H9 (cell line): ENCODE data around the gene ANKRD26. TPM values are rescaled to one million over a fixed set of nuclear protein-coding genes. Genes with fewer than 3 reads are reported as not detected.

Experiments used
- DNase-seq: peaks from one replicate; pipeline ENCODE4 v3.0.0-alpha.2; 2017
- H2AFZ ChIP-seq: one replicate; pipeline ENCODE4 v1.6.1; 2013; ENCODE audit warnings: mild to moderate bottlenecking, low read length, control low read depth, moderate library complexity
- H2AK5ac ChIP-seq: 2 replicates; pipeline ENCODE4 v1.6.1; 2013; ENCODE audit warnings: low read length, control low read depth, mixed read lengths; ENCODE audit not compliant: insufficient read length
- H2BK120ac ChIP-seq: one replicate; pipeline ENCODE4 v1.6.1; 2013; ENCODE audit warnings: low read depth, mild to moderate bottlenecking, low read length, control low read depth, inconsistent platforms; ENCODE audit not compliant: poor library complexity, severe bottlenecking
- H2BK12ac ChIP-seq: 2 replicates; pipeline ENCODE4 v1.6.1; 2013; ENCODE audit warnings: low read length, control low read depth, mixed read lengths, low read depth; ENCODE audit not compliant: insufficient read length
- H2BK15ac ChIP-seq: 2 replicates; pipeline ENCODE4 v1.6.1; 2013; ENCODE audit warnings: low read depth, low read length, control low read depth
- H2BK20ac ChIP-seq: one replicate; pipeline ENCODE4 v1.6.1; 2013; ENCODE audit warnings: low read depth, mild to moderate bottlenecking, low read length, control low read depth, inconsistent platforms; ENCODE audit not compliant: poor library complexity, severe bottlenecking
- H2BK5ac ChIP-seq: 2 replicates; pipeline ENCODE4 v1.6.1; 2013; ENCODE audit warnings: low read length, control low read depth, mixed read lengths; ENCODE audit not compliant: insufficient read length
- H3K14ac ChIP-seq: 2 replicates; pipeline ENCODE4 v1.6.1; 2013; ENCODE audit warnings: low read length, control low read depth; ENCODE audit not compliant: insufficient read depth
- H3K18ac ChIP-seq: 2 replicates; pipeline ENCODE4 v1.6.1; 2013; ENCODE audit warnings: low read depth, mild to moderate bottlenecking, mixed read lengths, low read length, control low read depth; ENCODE audit not compliant: insufficient read length
- H3K23ac ChIP-seq: 2 replicates; pipeline ENCODE4 v1.6.1; 2013; ENCODE audit warnings: low read length, control low read depth, mixed read lengths, low read depth; ENCODE audit not compliant: insufficient read length
- H3K23me2 ChIP-seq: 2 replicates; pipeline ENCODE4 v1.6.1; 2013; ENCODE audit warnings: low read depth, mild to moderate bottlenecking, mixed read lengths, low read length, control low read depth; ENCODE audit not compliant: insufficient read length, poor library complexity, severe bottlenecking
- H3K27ac ChIP-seq: 2 replicates; pipeline ENCODE4 v1.5.1; 2013; ENCODE audit warnings: low read length, control low read depth, mixed read lengths, low read depth; ENCODE audit not compliant: insufficient read length
- H3K27me3 ChIP-seq: 2 replicates; pipeline ENCODE4 v1.6.1; 2013; ENCODE audit warnings: low read length, control low read depth, inconsistent platforms; ENCODE audit not compliant: insufficient read depth
- H3K4ac ChIP-seq: 2 replicates; pipeline ENCODE4 v1.6.1; 2013; ENCODE audit warnings: low read depth, mild to moderate bottlenecking, control low read depth, inconsistent platforms, low read length, moderate library complexity
- H3K4me1 ChIP-seq: 2 replicates; pipeline ENCODE4 v1.6.1; 2013; ENCODE audit warnings: low read length, control low read depth, inconsistent platforms; ENCODE audit not compliant: insufficient read depth
- H3K4me2 ChIP-seq: 2 replicates; pipeline ENCODE4 v1.6.1; 2013; ENCODE audit warnings: low read length, control low read depth, mixed read lengths; ENCODE audit not compliant: insufficient read length, insufficient read depth
- H3K56ac ChIP-seq: 2 replicates; pipeline ENCODE4 v1.6.1; 2013; ENCODE audit warnings: low read depth, mild to moderate bottlenecking, mixed read lengths, low read length, control low read depth; ENCODE audit not compliant: insufficient read length
- H3K79me1 ChIP-seq: 2 replicates; pipeline ENCODE4 v1.6.1; 2013; ENCODE audit warnings: low read depth, mild to moderate bottlenecking, moderate library complexity, low read length, control low read depth, inconsistent platforms; ENCODE audit not compliant: insufficient read depth, poor library complexity, severe bottlenecking
- H3K79me2 ChIP-seq: 2 replicates; pipeline ENCODE4 v1.6.1; 2013; ENCODE audit warnings: low read length, control low read depth, inconsistent platforms; ENCODE audit not compliant: insufficient read depth
- H3K9ac ChIP-seq: 2 replicates; pipeline ENCODE4 v1.6.1; 2013; ENCODE audit warnings: low read length, control low read depth, mixed read lengths; ENCODE audit not compliant: insufficient read length; ENCODE audit errors: extremely low read depth
- H3K9me3 ChIP-seq: one replicate; pipeline ENCODE4 v1.6.1; 2013; ENCODE audit warnings: low read depth, low read length, inconsistent platforms; ENCODE audit not compliant: control insufficient read depth
- H3T11ph ChIP-seq: one replicate; pipeline ENCODE4 v1.6.1; 2013; ENCODE audit warnings: mild to moderate bottlenecking, low read length, control low read depth, inconsistent platforms
- H4K20me1 ChIP-seq: one replicate; pipeline ENCODE4 v1.6.1; 2013; ENCODE audit not compliant: control insufficient read depth, insufficient read length, insufficient read depth
- H4K5ac ChIP-seq: 2 replicates; pipeline ENCODE4 v1.6.1; 2013; ENCODE audit warnings: low read depth, mild to moderate bottlenecking, mixed read lengths, low read length, control low read depth; ENCODE audit not compliant: insufficient read length
- H4K8ac ChIP-seq: replicated peaks from 2 replicates; pipeline ENCODE4 v1.6.1; 2013; ENCODE audit warnings: low read length, control low read depth, mixed read lengths, low read depth; ENCODE audit not compliant: insufficient read length
- H4K91ac ChIP-seq: 2 replicates; pipeline ENCODE4 v1.6.1; 2013; ENCODE audit warnings: low read depth, mild to moderate bottlenecking, moderate library complexity, mixed read lengths, low read length, control low read depth; ENCODE audit not compliant: insufficient read length
- H3K27ac Mint-ChIP-seq, 3 experiments: 2 replicates in 2 of 3; 3 replicates in 1 of 3; pipeline ENCODE4 v1.8.0; 2020 to 2021; ENCODE audit warnings: mixed read lengths in 3 of 3, mild to moderate bottlenecking in 1 of 3, moderate library complexity in 1 of 3
- H3K27me3 Mint-ChIP-seq: 2 replicates; pipeline ENCODE4 v1.8.0; 2021; ENCODE audit warnings: low read depth, mild to moderate bottlenecking, moderate library complexity, mixed read lengths
- H3K36me3 Mint-ChIP-seq, 3 experiments: 2 replicates in 2 of 3; 3 replicates in 1 of 3; pipeline ENCODE4 v1.8.0; 2020 to 2021; ENCODE audit warnings: low read depth in 3 of 3, mixed read lengths in 3 of 3; ENCODE audit not compliant: insufficient read depth in 1 of 3
- H3K4me1 Mint-ChIP-seq, 2 experiments: 2 replicates each; pipeline ENCODE4 v1.8.0; 2020; ENCODE audit warnings: mixed read lengths in 2 of 2
- H3K4me3 Mint-ChIP-seq, 2 experiments: 2 replicates in 1 of 2; 3 replicates in 1 of 2; pipeline ENCODE4 v1.8.0; 2020 to 2021; ENCODE audit warnings: mild to moderate bottlenecking in 2 of 2, mixed read lengths in 2 of 2, moderate library complexity in 1 of 2
- H3K9me3 Mint-ChIP-seq, 2 experiments: 2 replicates in 1 of 2; 3 replicates in 1 of 2; pipeline ENCODE4 v1.8.0; 2020; ENCODE audit warnings: mild to moderate bottlenecking in 2 of 2, mixed read lengths in 2 of 2, moderate library complexity in 1 of 2
- CTCF ChIP-seq: fragments of 200-600 bp; sonication (generic); conservative IDR thresholded peaks from 3 replicates; pipeline ENCODE4 v1.8.0; 2021; ENCODE audit warnings: antibody characterized with exemption, mild to moderate bottlenecking
- WGBS: extraction: QIAGEN DNeasy Blood & Tissue Kit; methylation state at CpG from one replicate; pipeline ENCODE4 v1.1.7; 2013; ENCODE audit warnings: missing lambda C conversion rate, low lambda C conversion rate, mixed read lengths; ENCODE audit not compliant: insufficient read length; ENCODE audit errors: extremely low coverage; 5-methylcytosine and 5-hydroxymethylcytosine counted together
- total RNA-seq: library from RNA; stranded (reverse); gene quantifications from 2 replicates; pipeline ENCODE4 v1.2.1, GENCODE V29; 2021

The ANKRD26 gene
- total RNA-seq, 1 experiment from 2014 or later, result 9.4 TPM

DNA sequence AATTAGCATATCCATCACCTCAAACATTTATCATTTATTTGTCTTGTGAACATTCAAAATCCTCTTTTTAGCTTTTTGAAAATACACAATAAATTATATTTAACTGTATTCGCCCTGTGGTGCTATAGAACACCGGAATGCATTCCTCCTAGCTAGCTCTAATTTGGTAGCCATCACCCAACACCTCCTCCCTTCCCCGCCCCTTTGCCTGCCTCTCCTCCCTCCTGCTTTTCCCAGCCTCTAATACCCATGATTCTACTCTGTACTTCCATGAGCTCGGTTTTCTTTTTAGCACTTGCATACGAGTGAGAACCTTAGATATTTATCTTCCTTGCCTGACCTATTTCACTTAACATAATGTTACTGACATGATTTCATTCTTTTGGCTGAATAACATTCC lies 80.1 kb downstream of the ANKRD26 start:
- no peaks in the 10 kb centered on the region for H3K23me2 ChIP-seq
- no peak overlapping the region for H3K18ac ChIP-seq
- no peak overlapping the region for H4K5ac ChIP-seq
- no peak for DNase-seq
- no peak overlapping the region for H3K23ac ChIP-seq
- no peaks in the 10 kb centered on the region for H3K79me2 ChIP-seq
- H2AK5ac ChIP-seq, result no peak overlapping the region
- H3T11ph ChIP-seq, result no peak overlapping the region
- no peak overlapping the region for H2BK20ac ChIP-seq
- no peak overlapping the region for H2BK120ac ChIP-seq
- TF ChIP-seq CTCF, result no peak
- H2BK5ac ChIP-seq, result no peak overlapping the region
- no peak overlapping the region for H2AFZ ChIP-seq
- Mint-ChIP-seq H3K27me3 (no peaks in the 10 kb centered on the region; the same call in 1 of the 2 replicates), H3K4me1 (peaks cover 12 to 20% of the 10 kb centered on the region in 2 experiments), H3K9me3 (no peaks in the 10 kb centered on the region), H3K36me3 (peaks cover 5 to 16% (median 10%) of the 10 kb centered on the region in 3 experiments; a peak in 6 of 7 replicates), H3K4me3 (no peak overlapping the region), H3K27ac (peak overlapping the region in 1 of 3 experiments; percentile 39; a peak in 2 of 7 replicates)
- no peak overlapping the region for H2BK12ac ChIP-seq
- no peak overlapping the region for H3K4ac ChIP-seq
- no peak overlapping the region for H2BK15ac ChIP-seq
- no peak overlapping the region for H4K91ac ChIP-seq
- H3K14ac ChIP-seq, result no peak overlapping the region
- H4K20me1 ChIP-seq, result no peaks in the 10 kb centered on the region
- no peaks in the 10 kb centered on the region for H3K9me3 ChIP-seq
- no peak overlapping the region for H3K9ac ChIP-seq
- H3K27ac ChIP-seq, result no peak overlapping the region
- H3K56ac ChIP-seq, result no peak overlapping the region
- no peaks in the 10 kb centered on the region; the same call in 1 of the 2 replicates for H3K4me1 ChIP-seq
- no peaks in the 10 kb centered on the region for H3K27me3 ChIP-seq
- WGBS, result no CpG with 5 or more reads among the region's 5 CpGs
- no peak overlapping the region for H3K4me2 ChIP-seq
- no peak overlapping the region for H4K8ac ChIP-seq
- no peaks in the 10 kb centered on the region for H3K79me1 ChIP-seq
